HEK293 (cell line): ENCODE results near the gene RASSF8.

Source experiments
- CTCF ChIA-PET: fragments of 350-600 bp; formaldehyde crosslinking; extraction: SDS; loops from one replicate; lab custom pipeline; 2021; ENCODE audit warnings: antibody characterized with exemption; lab: Yijun Ruan, JAX
- POLR2A ChIA-PET: fragments of 300-600 bp; formaldehyde crosslinking; extraction: SDS; loops from one replicate; lab custom pipeline; 2020; ENCODE audit warnings: antibody characterized with exemption, inconsistent platforms; lab: Yijun Ruan, JAX
- H3K27ac ChIP-seq: fragments of 200-500 bp; sonication (Bioruptor generic); 2 replicates; pipeline ENCODE4 v1.5.1; 2014; ENCODE audit warnings: low read depth, low read length, control low read depth, inconsistent platforms; ENCODE audit errors: extremely low read depth
- H3K36me3 ChIP-seq, 2 experiments: fragments of 200-500 bp in 1 of 2; sonication (Bioruptor generic) in 1 of 2; 1 replicate in 1 of 2; 2 replicates in 1 of 2; pipeline ENCODE4 v1.5.1; 2014 to 2017; ENCODE audit warnings: inconsistent platforms in 2 of 2, low read length in 2 of 2; ENCODE audit not compliant: control insufficient read depth in 2 of 2, insufficient read depth in 1 of 2
- H3K4me1 ChIP-seq: fragments of 200-500 bp; sonication (Bioruptor generic); 2 replicates; pipeline ENCODE4 v1.5.1; 2014; ENCODE audit warnings: mild to moderate bottlenecking, low read length, inconsistent platforms; ENCODE audit not compliant: control insufficient read depth, insufficient read depth
- H3K4me3 ChIP-seq: 2 replicates; pipeline ENCODE4 v1.5.1; 2011; ENCODE audit warnings: low read depth, mild to moderate bottlenecking, control low read depth, low read length, moderate library complexity
- H3K9me3 ChIP-seq: fragments of 200-500 bp; sonication (Bioruptor generic); 2 replicates; pipeline ENCODE4 v1.5.1; 2014; ENCODE audit warnings: low read depth, low read length, inconsistent platforms; ENCODE audit not compliant: control insufficient read depth, insufficient read depth
- GLI2 ChIP-seq: fragments of 450-650 bp; formaldehyde crosslinking; IDR thresholded peaks from 2 replicates; pipeline ENCODE4; 2017; ENCODE audit warnings: missing biosample characterization, missing genetic modification characterization, low read depth, borderline replicate concordance
- GLIS1 ChIP-seq: fragments of 450-650 bp; formaldehyde crosslinking; IDR thresholded peaks from 2 replicates; pipeline ENCODE4 v1.5.1; 2016; ENCODE audit warnings: missing biosample characterization, missing genetic modification characterization
- GLIS2 ChIP-seq: fragments of 450-650 bp; formaldehyde crosslinking; IDR thresholded peaks from 2 replicates; pipeline ENCODE4 v1.5.1; 2016; ENCODE audit warnings: missing biosample characterization, missing genetic modification characterization
- HOXC10 ChIP-seq: sonication (generic); formaldehyde crosslinking; IDR thresholded peaks from 2 replicates; pipeline ENCODE4 v1.8.1; 2023; ENCODE audit warnings: mild to moderate bottlenecking, missing genetic modification reagents
- SP7 ChIP-seq: fragments of 450-650 bp; formaldehyde crosslinking; IDR thresholded peaks from 2 replicates; pipeline ENCODE4 v1.5.1; 2016; ENCODE audit warnings: missing biosample characterization, missing genetic modification characterization
- TCF7L2 ChIP-seq: IDR thresholded peaks from 2 replicates; pipeline ENCODE4 v1.6.1; 2011; ENCODE audit warnings: low read depth, mild to moderate bottlenecking, inconsistent platforms, low read length, moderate library complexity, borderline replicate concordance
- ZBTB1 ChIP-seq: fragments of 450-650 bp; formaldehyde crosslinking; IDR thresholded peaks from 2 replicates; pipeline ENCODE4 v1.5.1; 2016; ENCODE audit warnings: missing biosample characterization, missing genetic modification characterization
- ZBTB17 ChIP-seq: fragments of 450-650 bp; formaldehyde crosslinking; IDR thresholded peaks from 2 replicates; pipeline ENCODE4 v1.5.1; 2016; ENCODE audit warnings: missing biosample characterization, missing genetic modification characterization
- ZBTB21 ChIP-seq: fragments of 450-650 bp; formaldehyde crosslinking; IDR thresholded peaks from 2 replicates; pipeline ENCODE4 v1.5.1; 2017; ENCODE audit warnings: missing biosample characterization, missing genetic modification characterization
- ZNF10 ChIP-seq: fragments of 450-650 bp; formaldehyde crosslinking; IDR thresholded peaks from 2 replicates; pipeline ENCODE4 v1.5.1; 2017; ENCODE audit warnings: missing biosample characterization, missing genetic modification characterization
- ZNF114 ChIP-seq: fragments of 450-650 bp; formaldehyde crosslinking; IDR thresholded peaks from 2 replicates; pipeline ENCODE4 v1.5.0; 2017; ENCODE audit warnings: missing biosample characterization, missing genetic modification characterization
- ZNF157 ChIP-seq: fragments of 450-650 bp; formaldehyde crosslinking; IDR thresholded peaks from 2 replicates; pipeline ENCODE4 v1.5.1; 2016; ENCODE audit warnings: missing biosample characterization, missing genetic modification characterization
- ZNF169 ChIP-seq: fragments of 450-650 bp; formaldehyde crosslinking; IDR thresholded peaks from 2 replicates; pipeline ENCODE4 v1.5.1; 2016; ENCODE audit warnings: missing biosample characterization, missing genetic modification characterization
- ZNF223 ChIP-seq: fragments of 450-650 bp; formaldehyde crosslinking; IDR thresholded peaks from 2 replicates; pipeline ENCODE4 v1.5.1; 2016; ENCODE audit warnings: missing biosample characterization, missing genetic modification characterization
- ZNF23 ChIP-seq: fragments of 450-650 bp; formaldehyde crosslinking; IDR thresholded peaks from 2 replicates; pipeline ENCODE4 v1.5.1; 2016; ENCODE audit warnings: missing biosample characterization, missing genetic modification characterization, borderline replicate concordance
- ZNF24 ChIP-seq: fragments of 450-650 bp; formaldehyde crosslinking; IDR thresholded peaks from 2 replicates; pipeline ENCODE4 v1.5.1; 2016; ENCODE audit warnings: missing biosample characterization, missing genetic modification characterization
- ZNF302 ChIP-seq: fragments of 450-650 bp; formaldehyde crosslinking; IDR thresholded peaks from 2 replicates; pipeline ENCODE4 v1.5.1; 2016; ENCODE audit warnings: missing biosample characterization, missing genetic modification characterization, low read depth
- ZNF341 ChIP-seq: fragments of 450-650 bp; formaldehyde crosslinking; IDR thresholded peaks from 2 replicates; pipeline ENCODE4; 2016; ENCODE audit warnings: low read depth, missing biosample characterization, missing genetic modification characterization
- ZNF391 ChIP-seq: fragments of 450-650 bp; formaldehyde crosslinking; IDR thresholded peaks from 2 replicates; pipeline ENCODE4 v1.5.1; 2016; ENCODE audit warnings: low read depth, missing biosample characterization, missing genetic modification characterization, borderline replicate concordance
- ZNF404 ChIP-seq: fragments of 450-650 bp; formaldehyde crosslinking; IDR thresholded peaks from 2 replicates; pipeline ENCODE4 v1.5.1; 2017; ENCODE audit warnings: missing biosample characterization, missing genetic modification characterization
- ZNF423 ChIP-seq: fragments of 450-650 bp; formaldehyde crosslinking; IDR thresholded peaks from 2 replicates; pipeline ENCODE4 v1.5.1; 2016; ENCODE audit warnings: missing biosample characterization, missing genetic modification characterization
- ZNF514 ChIP-seq: fragments of 450-650 bp; formaldehyde crosslinking; IDR thresholded peaks from 2 replicates; pipeline ENCODE4 v1.5.1; 2016; ENCODE audit warnings: missing biosample characterization, missing genetic modification characterization
- ZNF530 ChIP-seq: fragments of 450-650 bp; formaldehyde crosslinking; IDR thresholded peaks from 2 replicates; pipeline ENCODE4 v1.5.1; 2016; ENCODE audit warnings: low read depth, missing biosample characterization, missing genetic modification characterization
- ZNF658 ChIP-seq: fragments of 450-650 bp; formaldehyde crosslinking; IDR thresholded peaks from 2 replicates; pipeline ENCODE4; 2016; ENCODE audit warnings: missing biosample characterization, missing genetic modification characterization
- ZNF707 ChIP-seq: fragments of 450-650 bp; formaldehyde crosslinking; IDR thresholded peaks from 2 replicates; pipeline ENCODE4 v1.5.1; 2016; ENCODE audit warnings: missing biosample characterization, missing genetic modification characterization
- ZNF776 ChIP-seq: fragments of 450-650 bp; formaldehyde crosslinking; IDR thresholded peaks from 2 replicates; pipeline ENCODE4 v1.5.0; 2017; ENCODE audit warnings: missing biosample characterization, missing genetic modification characterization, borderline replicate concordance
- ZSCAN16 ChIP-seq: fragments of 450-650 bp; formaldehyde crosslinking; IDR thresholded peaks from 2 replicates; pipeline ENCODE4 v1.5.1; 2016; ENCODE audit warnings: missing biosample characterization, missing genetic modification characterization
- ZSCAN30 ChIP-seq: fragments of 450-650 bp; IDR thresholded peaks from 2 replicates; pipeline ENCODE4 v1.5.1; 2018; ENCODE audit warnings: missing biosample characterization, mild to moderate bottlenecking, missing genetic modification characterization, moderate library complexity
- TF ChIP-seq, protein P1 (sequence below): fragments of 450-650 bp; IDR thresholded peaks from 2 replicates; pipeline ENCODE4 v1.5.1; 2018; ENCODE audit warnings: missing biosample characterization, mild to moderate bottlenecking, missing genetic modification characterization
- TF ChIP-seq, protein P2 (sequence below): fragments of 450-650 bp; formaldehyde crosslinking; IDR thresholded peaks from 2 replicates; pipeline ENCODE4 v1.5.1; 2016; ENCODE audit warnings: missing biosample characterization, missing genetic modification characterization
- TF ChIP-seq, protein P3 (sequence below): fragments of 450-650 bp; formaldehyde crosslinking; IDR thresholded peaks from 2 replicates; pipeline ENCODE4 v1.5.1; 2016; ENCODE audit warnings: missing biosample characterization, missing genetic modification characterization
- TF ChIP-seq, protein P4 (sequence below): fragments of 450-650 bp; formaldehyde crosslinking; IDR thresholded peaks from 2 replicates; pipeline ENCODE4 v1.5.1; 2017; ENCODE audit warnings: missing biosample characterization, missing genetic modification characterization

The RASSF8 gene

DNA sequence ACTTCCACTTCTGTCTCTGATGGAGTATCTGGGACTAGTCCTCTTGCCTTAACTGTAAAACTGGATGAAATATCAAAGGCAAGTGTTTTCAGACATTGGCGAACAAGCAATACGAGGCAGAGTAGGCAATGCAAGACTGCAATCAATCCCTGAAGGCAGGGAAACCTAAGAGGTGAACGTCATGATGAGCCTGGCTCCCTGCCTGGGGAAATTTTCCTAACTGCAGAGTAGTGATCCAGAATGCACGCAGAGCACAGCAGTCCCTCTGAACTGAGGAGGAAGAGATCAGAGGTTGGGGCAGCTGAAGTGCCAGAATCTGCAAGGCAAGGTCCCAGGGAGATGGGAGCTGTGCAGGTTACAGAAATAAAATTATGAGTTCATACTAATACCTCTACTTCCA, 147.9 kb downstream of the RASSF8 start:
- peaks cover 3% of the 10 kb centered on the region; the same call in 1 of the 2 replicates for H3K4me1 ChIP-seq
- H3K36me3 ChIP-seq = no peaks in the 10 kb centered on the region
- TF ChIP-seq ZNF302 (tag by site-specific recombination) = no peak
- TF ChIP-seq ZNF23 (tag by site-specific recombination) = no peak
- TF ChIP-seq ZNF169 (tag by site-specific recombination) = no peak
- TF ChIP-seq ZNF707 (tag by site-specific recombination) = no peak
- TF ChIP-seq ZNF157 (tag by site-specific recombination) = no peak
- TF ChIP-seq, protein P1, sequence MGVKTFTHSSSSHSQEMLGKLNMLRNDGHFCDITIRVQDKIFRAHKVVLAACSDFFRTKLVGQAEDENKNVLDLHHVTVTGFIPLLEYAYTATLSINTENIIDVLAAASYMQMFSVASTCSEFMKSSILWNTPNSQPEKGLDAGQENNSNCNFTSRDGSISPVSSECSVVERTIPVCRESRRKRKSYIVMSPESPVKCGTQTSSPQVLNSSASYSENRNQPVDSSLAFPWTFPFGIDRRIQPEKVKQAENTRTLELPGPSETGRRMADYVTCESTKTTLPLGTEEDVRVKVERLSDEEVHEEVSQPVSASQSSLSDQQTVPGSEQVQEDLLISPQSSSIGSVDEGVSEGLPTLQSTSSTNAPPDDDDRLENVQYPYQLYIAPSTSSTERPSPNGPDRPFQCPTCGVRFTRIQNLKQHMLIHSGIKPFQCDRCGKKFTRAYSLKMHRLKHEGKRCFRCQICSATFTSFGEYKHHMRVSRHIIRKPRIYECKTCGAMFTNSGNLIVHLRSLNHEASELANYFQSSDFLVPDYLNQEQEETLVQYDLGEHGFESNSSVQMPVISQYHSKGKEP (tag by site-specific recombination) = no peak
- TF ChIP-seq HOXC10 (CRISPR knock-in tag) = no peak
- no peak for TF ChIP-seq ZBTB17 (tag by site-specific recombination)
- TF ChIP-seq ZNF530 = no peak
- TF ChIP-seq SP7 (tag by site-specific recombination) = no peak
- no peak for TF ChIP-seq ZNF24
- no peak for TF ChIP-seq GLIS2
- TF ChIP-seq ZNF391 (tag by site-specific recombination) = no peak
- TF ChIP-seq ZNF658 (tag by site-specific recombination) = no peak
- TF ChIP-seq, protein P2, sequence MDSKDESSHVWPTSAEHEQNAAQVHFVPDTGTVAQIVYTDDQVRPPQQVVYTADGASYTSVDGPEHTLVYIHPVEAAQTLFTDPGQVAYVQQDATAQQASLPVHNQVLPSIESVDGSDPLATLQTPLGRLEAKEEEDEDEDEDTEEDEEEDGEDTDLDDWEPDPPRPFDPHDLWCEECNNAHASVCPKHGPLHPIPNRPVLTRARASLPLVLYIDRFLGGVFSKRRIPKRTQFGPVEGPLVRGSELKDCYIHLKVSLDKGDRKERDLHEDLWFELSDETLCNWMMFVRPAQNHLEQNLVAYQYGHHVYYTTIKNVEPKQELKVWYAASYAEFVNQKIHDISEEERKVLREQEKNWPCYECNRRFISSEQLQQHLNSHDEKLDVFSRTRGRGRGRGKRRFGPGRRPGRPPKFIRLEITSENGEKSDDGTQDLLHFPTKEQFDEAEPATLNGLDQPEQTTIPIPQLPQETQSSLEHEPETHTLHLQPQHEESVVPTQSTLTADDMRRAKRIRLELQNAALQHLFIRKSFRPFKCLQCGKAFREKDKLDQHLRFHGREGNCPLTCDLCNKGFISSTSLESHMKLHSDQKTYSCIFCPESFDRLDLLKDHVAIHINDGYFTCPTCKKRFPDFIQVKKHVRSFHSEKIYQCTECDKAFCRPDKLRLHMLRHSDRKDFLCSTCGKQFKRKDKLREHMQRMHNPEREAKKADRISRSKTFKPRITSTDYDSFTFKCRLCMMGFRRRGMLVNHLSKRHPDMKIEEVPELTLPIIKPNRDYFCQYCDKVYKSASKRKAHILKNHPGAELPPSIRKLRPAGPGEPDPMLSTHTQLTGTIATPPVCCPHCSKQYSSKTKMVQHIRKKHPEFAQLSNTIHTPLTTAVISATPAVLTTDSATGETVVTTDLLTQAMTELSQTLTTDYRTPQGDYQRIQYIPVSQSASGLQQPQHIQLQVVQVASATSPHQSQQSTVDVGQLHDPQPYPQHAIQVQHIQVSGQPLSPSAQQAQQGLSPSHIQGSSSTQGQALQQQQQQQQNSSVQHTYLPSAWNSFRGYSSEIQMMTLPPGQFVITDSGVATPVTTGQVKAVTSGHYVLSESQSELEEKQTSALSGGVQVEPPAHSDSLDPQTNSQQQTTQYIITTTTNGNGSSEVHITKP (tag by site-specific recombination) = no peak
- no peak for TF ChIP-seq ZNF341 (tag by site-specific recombination)
- TF ChIP-seq ZBTB1 (tag by site-specific recombination) = no peak
- TF ChIP-seq ZNF114 (tag by site-specific recombination) = no peak
- no peak overlapping the region for H3K4me3 ChIP-seq
- H3K9me3 ChIP-seq = no peaks in the 10 kb centered on the region
- no peak overlapping the region for H3K27ac ChIP-seq
- POLR2A ChIA-PET = no interaction called here
- CTCF ChIA-PET = no interaction called here

DNA sequence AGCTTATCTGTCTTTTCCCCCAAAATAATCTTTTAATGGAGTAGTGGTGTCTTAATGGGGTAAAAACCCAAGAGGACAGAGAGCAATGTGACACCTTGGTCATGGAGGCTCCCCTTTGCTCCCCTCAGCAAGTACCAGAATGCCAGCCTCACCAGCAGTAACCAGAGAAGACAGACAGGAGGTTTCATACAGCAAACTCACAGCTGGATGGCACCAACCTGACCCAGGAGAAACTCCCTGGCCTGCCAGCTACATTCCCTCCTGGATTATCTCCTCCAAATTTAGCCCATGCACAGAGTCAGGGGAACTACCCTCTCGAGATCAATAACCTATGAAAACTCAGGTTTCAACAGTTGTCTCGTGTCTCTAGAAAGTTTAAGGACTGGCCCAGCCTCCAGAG, 150.4 kb downstream of the RASSF8 start:
- TF ChIP-seq ZNF404 (tag by site-specific recombination) (no peak), ZNF223 (no peak), GLI2 (tag by site-specific recombination) (no peak), ZNF423 (tag by site-specific recombination) (no peak), ZBTB21 (tag by site-specific recombination) (no peak), ZNF514 (tag by site-specific recombination) (no peak), ZNF776 (tag by site-specific recombination) (no peak), GLIS1 (tag by site-specific recombination) (no peak), TCF7L2 (no peak), ZSCAN16 (tag by site-specific recombination) (no peak), ZSCAN30 (tag by site-specific recombination) (no peak), ZNF10 (tag by site-specific recombination) (no peak)
- TF ChIP-seq, protein P3, sequence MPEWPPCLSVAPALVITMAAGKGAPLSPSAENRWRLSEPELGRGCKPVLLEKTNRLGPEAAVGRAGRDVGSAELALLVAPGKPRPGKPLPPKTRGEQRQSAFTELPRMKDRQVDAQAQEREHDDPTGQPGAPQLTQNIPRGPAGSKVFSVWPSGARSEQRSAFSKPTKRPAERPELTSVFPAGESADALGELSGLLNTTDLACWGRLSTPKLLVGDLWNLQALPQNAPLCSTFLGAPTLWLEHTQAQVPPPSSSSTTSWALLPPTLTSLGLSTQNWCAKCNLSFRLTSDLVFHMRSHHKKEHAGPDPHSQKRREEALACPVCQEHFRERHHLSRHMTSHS (tag by site-specific recombination) = no peak
- TF ChIP-seq, protein P4, sequence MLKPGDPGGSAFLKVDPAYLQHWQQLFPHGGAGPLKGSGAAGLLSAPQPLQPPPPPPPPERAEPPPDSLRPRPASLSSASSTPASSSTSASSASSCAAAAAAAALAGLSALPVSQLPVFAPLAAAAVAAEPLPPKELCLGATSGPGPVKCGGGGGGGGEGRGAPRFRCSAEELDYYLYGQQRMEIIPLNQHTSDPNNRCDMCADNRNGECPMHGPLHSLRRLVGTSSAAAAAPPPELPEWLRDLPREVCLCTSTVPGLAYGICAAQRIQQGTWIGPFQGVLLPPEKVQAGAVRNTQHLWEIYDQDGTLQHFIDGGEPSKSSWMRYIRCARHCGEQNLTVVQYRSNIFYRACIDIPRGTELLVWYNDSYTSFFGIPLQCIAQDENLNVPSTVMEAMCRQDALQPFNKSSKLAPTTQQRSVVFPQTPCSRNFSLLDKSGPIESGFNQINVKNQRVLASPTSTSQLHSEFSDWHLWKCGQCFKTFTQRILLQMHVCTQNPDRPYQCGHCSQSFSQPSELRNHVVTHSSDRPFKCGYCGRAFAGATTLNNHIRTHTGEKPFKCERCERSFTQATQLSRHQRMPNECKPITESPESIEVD (tag by site-specific recombination) = no peak
- TF ChIP-seq, all 188 proteins: peak for 0
- POLR2A ChIA-PET = no interaction called here
- Histone ChIP-seq H3K4me1 (peaks cover 8% of the 10 kb centered on the region), H3K36me3 (no peaks in the 10 kb centered on the region), H3K4me3 (no peak overlapping the region), H3K9me3 (no peaks in the 10 kb centered on the region), H3K27ac (no peak overlapping the region)
- CTCF ChIA-PET = interaction anchor here (0.6 to 1.1 kb wide), 4 partner anchors 11 to 544 kb away, joined by 3 read pairs; no protein-coding TSS in a partner anchor
